ENCODE measurements around the gene PSMG3.
"Not testable (repeated sequence)": the region's sequence is repeated elsewhere in the genome, so short reads cannot be mapped to it uniquely, and the experiment has no call there.

PSMG3 gene

GRCh38 chr7:1531263-1531978 lies 38.4 kb downstream of the PSMG3 start:
- no peak for DNase-seq

- DNase-seq, result no peak
Observed at GRCh38 chr7:1530946-1531262, 38.9 kb downstream of the PSMG3 start.

GRCh38 chr7:1529383-1530116 lies 40.3 kb downstream of the PSMG3 start:
- no peak for DNase-seq

GRCh38 chr7:1526271-1526754 lies 43.5 kb downstream of the PSMG3 start:
- DNase-seq, result no peak

GRCh38 chr7:1525409-1525808 lies 44.4 kb downstream of the PSMG3 start:
- DNase-seq, result no peak

GRCh38 chr7:1523844-1524243 lies 46.0 kb downstream of the PSMG3 start:
- no peak for DNase-seq

GRCh38 chr7:1523208-1523607 lies 46.6 kb downstream of the PSMG3 start:
- no peak for DNase-seq

GRCh38 chr7:1521456-1521855 lies 48.4 kb downstream of the PSMG3 start:
- DNase-seq, result no peak

- no peak for DNase-seq
Observed at GRCh38 chr7:1520539-1521234, 49.1 kb downstream of the PSMG3 start.

- DNase-seq, result not testable (repeated sequence)
Observed at GRCh38 chr7:1519322-1519922, 50.4 kb downstream of the PSMG3 start.
